GM18511 (cell line): ENCODE results near the gene RPH3AL.

Experiments
- ATAC-seq: cut with Tn5 transposase; IDR thresholded peaks from one replicate; pipeline ENCODE4 v1.9.1; 2021; ENCODE audit warnings: mild to moderate bottlenecking, moderate library complexity; ENCODE audit not compliant: unreplicated experiment

The RPH3AL gene

GRCh38 chr17:337022-337420, 15.6 kb downstream of the RPH3AL start:
- ATAC-seq = no peak

- ATAC-seq = no peak
These were observed 16.2 kb downstream of the RPH3AL start for GRCh38 chr17:336110-337021.

DNA sequence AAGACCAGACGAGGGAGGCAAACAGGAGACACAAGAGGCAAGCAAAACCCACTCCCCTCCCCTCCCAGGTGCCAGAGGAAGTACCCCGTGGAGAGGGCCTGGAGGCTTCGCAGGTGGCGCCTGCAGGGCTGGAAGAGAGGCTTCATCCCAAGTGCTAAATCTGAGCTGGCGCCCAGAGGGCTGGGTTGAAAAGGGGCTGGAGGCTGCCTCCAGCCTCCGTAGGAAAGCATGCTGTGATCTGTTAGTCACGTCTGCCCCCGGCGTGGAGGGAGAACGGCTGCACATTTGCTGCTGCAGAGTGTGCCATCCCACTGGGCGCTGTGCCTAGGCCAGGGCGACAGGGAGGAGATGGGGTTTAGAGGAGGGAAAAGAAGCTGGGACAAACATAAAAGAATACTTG, 16.9 kb downstream of the RPH3AL start:
- ATAC-seq = no peak

DNA sequence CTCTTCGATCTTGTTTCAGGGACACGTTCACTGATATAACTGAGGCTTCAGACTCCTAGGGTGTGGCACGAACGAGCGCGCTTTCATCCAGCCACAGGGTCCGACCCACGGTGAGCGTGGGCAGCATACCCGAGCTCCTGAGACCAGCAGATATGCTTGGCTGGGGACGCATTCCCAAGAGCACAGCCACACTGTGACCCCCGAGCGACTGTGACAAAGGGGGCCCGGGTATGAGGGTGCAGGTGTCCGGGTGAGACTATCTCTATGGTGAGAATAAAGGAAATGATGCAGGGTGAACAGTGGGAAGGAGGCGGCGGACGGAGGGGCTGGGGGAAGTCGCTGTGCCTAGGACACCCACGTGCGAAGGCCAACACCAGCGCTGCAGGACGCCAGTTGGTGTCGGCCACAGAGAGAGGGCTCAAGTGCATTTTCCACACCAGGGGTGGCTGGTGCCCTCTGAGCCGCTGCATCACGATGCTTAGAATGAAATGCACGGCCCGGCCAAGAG, 17.6 kb downstream of the RPH3AL start:
- ATAC-seq = no peak

GRCh38 chr17:333626-334396, 18.8 kb downstream of the RPH3AL start:
- ATAC-seq = no peak

- no peak for ATAC-seq
These were observed 19.9 kb downstream of the RPH3AL start for GRCh38 chr17:332558-333322.

GRCh38 chr17:332023-332422, 20.6 kb downstream of the RPH3AL start:
- no peak for ATAC-seq

DNA sequence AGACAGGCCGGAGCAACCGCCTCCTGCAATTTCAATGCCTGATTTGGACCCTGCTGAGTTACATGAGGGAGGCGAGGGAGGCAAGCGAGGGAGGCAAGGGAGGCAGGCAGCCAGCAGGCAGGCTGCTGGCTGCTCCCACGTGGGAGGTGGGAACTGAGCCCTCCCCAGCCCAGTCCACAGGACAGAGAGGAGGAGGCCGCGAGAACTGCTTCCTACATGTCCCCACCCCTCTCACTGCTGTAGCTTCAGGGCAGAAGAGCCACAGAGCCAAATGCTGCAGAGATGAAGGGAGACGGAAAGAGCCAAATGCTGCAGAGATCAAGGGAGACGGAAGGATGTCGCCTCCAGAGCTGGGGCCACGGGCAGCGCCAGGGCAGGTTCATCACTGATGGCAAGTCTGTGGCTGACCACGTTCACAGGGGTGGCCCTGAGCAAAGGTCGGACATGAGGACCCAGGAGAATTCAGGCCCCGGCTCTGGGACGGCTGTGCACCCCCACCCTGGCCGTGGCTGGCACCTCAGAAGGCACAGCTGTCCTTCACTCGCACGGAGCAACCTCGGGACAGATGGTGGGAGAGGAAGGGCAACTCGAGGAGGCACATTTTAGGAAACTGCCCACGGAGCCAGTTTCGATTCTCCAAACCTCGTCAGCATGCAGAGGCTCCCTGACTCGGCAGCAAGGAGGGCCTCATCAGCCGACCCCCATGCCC, 21.5 kb downstream of the RPH3AL start:
- no peak for ATAC-seq

DNA sequence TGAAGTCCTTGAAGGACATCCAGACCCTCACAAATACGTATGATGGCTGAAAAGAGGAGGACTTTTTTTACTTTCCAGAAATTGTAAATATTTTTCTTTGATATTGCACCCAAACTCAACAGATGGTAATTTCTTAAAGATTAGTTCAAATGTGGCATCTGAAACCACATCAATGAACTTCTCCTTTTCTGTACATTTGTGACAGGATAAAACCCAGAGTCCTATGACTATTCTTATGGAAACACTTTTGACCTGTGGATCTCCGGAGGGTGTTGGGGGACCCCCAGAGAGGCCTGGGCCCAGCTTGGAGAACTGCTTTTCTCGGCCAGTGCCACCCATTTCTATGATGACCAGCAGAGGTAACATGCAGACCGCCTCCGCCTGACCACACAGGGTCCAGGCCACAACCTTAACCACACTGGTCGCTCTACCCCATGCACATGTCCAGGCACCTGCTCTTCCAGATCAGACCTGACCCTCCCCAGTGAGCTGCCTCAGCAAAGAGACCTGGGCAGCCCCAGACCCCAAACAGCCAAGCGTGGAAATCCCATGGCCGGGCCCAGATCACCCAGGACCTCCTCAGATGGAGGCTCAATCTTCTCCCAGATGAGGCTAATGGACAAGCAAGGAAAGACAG, 22.7 kb downstream of the RPH3AL start:
- no peak for ATAC-seq

GRCh38 chr17:327971-328370, 24.6 kb downstream of the RPH3AL start:
- ATAC-seq = no peak

- ATAC-seq = no peak
These were observed 25.3 kb downstream of the RPH3AL start for GRCh38 chr17:327296-327695.

GRCh38 chr17:326010-326621, 26.5 kb downstream of the RPH3AL start:
- ATAC-seq = no peak

DNA sequence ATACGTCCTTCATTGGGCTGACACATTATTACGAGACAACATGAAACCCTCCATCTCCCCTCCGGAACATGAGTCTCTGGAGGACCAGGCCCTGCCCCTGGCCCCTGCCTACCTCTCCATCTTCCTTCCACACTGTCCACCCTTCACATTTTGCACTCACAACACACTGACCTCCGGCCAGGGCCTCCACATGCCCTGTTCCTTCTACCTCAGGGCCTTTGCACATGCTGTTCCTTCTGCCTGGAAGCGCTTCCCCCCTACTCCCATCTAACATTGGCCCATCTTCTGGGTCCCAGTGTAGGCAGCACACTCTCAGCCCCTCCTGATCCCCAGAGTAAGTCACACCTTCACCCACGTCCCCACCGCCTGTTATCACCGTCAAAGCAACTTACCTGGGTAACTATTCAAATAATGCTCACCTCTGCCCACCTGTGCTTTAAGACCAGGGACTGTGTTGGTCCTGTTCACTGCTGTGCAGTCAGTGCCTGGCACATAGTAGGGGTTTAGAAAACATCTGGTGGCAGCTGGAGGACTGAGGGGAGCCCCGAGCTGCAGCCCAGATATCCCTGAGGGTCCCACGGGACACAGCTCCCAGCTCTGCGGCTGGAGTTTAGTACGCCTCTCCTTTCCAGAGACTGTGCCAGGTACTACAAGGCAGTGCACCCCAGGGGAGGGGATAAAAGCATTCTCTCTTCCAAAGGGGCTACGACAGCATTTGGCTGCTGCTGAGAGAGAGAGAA, 27.2 kb downstream of the RPH3AL start:
- no peak for ATAC-seq

GRCh38 chr17:323721-324571, 28.7 kb downstream of the RPH3AL start:
- no peak for ATAC-seq

DNA sequence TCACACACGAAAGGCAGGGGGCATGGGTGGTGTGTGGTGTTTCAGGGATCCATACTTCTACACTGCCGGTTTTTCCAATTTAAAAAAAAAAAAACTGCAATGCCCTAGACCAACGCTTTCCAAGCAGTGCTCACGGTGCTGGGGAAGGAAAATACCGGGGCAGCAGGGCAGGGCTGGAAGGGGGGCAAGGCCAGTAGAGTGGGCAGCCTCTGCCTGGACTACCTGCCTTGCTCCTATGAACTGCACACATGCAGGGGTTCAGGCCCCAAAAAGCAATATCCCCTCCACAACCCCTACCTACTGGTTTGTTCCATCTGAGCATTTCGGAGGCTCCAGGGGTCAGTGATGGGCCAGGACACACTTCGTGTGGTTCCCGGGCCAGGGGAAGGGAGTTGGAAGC, 29.4 kb downstream of the RPH3AL start:
- no peak for ATAC-seq

- no peak for ATAC-seq
These were observed 30.4 kb downstream of the RPH3AL start for GRCh38 chr17:322006-322780.

DNA sequence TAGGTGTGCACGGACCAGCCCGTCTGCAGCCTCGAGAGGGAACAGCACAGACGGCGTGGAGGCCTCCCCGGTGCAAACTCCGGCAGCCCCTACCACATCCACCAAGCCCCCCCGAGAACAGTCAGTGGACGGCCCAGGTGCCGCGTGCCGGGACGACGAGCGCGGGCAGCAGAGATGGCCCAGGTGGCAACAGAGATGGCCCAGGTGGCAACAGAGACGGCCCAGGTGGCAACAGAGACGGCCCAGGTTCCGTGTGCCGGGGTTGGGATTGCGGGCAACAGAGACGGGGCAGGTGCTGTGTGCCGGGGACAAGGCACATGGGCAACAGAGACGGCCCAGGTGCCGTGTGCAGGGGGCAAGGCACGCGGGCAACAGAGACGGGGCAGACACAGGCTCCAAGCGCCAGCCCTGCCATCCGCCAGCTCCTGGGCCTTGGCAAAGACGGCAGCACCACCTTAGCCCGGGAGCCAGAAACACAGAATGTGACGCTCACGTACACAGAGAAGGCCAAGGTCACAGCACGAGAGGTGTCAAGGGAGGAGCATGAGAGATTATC, 31.1 kb downstream of the RPH3AL start:
- no peak for ATAC-seq
